DOHH2 (cell line): ENCODE results near the gene RASAL3.

Source experiments
- H3F3A ChIP-seq: fragments of 200-600 bp; sonication (generic), shearing (Covaris generic); 2 replicates; pipeline ENCODE4 v1.6.0; 2016; ENCODE audit warnings: antibody characterized with exemption, mild to moderate bottlenecking; ENCODE audit not compliant: control insufficient read depth, insufficient read depth
- H3K27ac ChIP-seq: fragments of 200-600 bp; sonication (generic); 2 replicates; pipeline ENCODE4 v1.5.1; 2014; ENCODE audit warnings: low read depth, mild to moderate bottlenecking, low read length, moderate library complexity
- H3K27me3 ChIP-seq: fragments of 200-600 bp; sonication (generic); 2 replicates; pipeline ENCODE4 v1.6.1; 2014; ENCODE audit warnings: mild to moderate bottlenecking, low read length, mixed read lengths; ENCODE audit not compliant: control insufficient read depth
- H3K36me3 ChIP-seq: fragments of 200-600 bp; sonication (generic); 2 replicates; pipeline ENCODE4 v1.6.1; 2014; ENCODE audit warnings: mild to moderate bottlenecking, low read length, moderate library complexity, mixed read lengths; ENCODE audit not compliant: control insufficient read depth
- H3K4me1 ChIP-seq: fragments of 200-600 bp; sonication (generic); 2 replicates; pipeline ENCODE4 v1.6.1; 2014; ENCODE audit warnings: mild to moderate bottlenecking, low read length, mixed read lengths; ENCODE audit not compliant: control insufficient read depth
- H3K4me2 ChIP-seq: fragments of 200-600 bp; sonication (generic); 2 replicates; pipeline ENCODE4 v1.6.0; 2014; ENCODE audit warnings: mild to moderate bottlenecking, low read length, moderate library complexity
- H3K4me3 ChIP-seq: fragments of 200-600 bp; sonication (generic); 2 replicates; pipeline ENCODE4 v1.5.1; 2014; ENCODE audit warnings: mild to moderate bottlenecking, low read length, mixed read lengths
- H3K79me2 ChIP-seq: fragments of 200-600 bp; sonication (generic); 2 replicates; pipeline ENCODE4 v1.6.1; 2014; ENCODE audit warnings: mild to moderate bottlenecking, low read length, mixed read lengths; ENCODE audit not compliant: control insufficient read depth
- H3K9me2 ChIP-seq: fragments of 200-600 bp; sonication (generic); replicated peaks from 2 replicates; pipeline ENCODE4 v1.6.1; 2014; ENCODE audit warnings: mild to moderate bottlenecking, low read length, mixed read lengths; ENCODE audit not compliant: control insufficient read depth
- H3K9me3 ChIP-seq: fragments of 200-600 bp; sonication (generic); 2 replicates; pipeline ENCODE4 v1.6.1; 2014; ENCODE audit warnings: antibody characterized with exemption, low read length, mixed read lengths; ENCODE audit not compliant: control insufficient read depth, insufficient read depth
- H4K20me1 ChIP-seq: fragments of 200-600 bp; sonication (generic); 2 replicates; pipeline ENCODE4 v1.6.0; 2014; ENCODE audit warnings: low read depth, mild to moderate bottlenecking, antibody characterized with exemption, low read length, moderate library complexity; ENCODE audit not compliant: control insufficient read depth, insufficient read depth
- CTCF ChIP-seq: fragments of 200-600 bp; sonication (generic); IDR thresholded peaks from one replicate; pipeline ENCODE4 v1.5.1; 2014; ENCODE audit warnings: antibody characterized with exemption, mild to moderate bottlenecking, low read depth, low read length; ENCODE audit not compliant: poor library complexity, severe bottlenecking
- EZH2phosphoT487 ChIP-seq: fragments of 200-600 bp; sonication (generic); IDR thresholded peaks from 2 replicates; pipeline ENCODE4 v1.6.1; 2017; ENCODE audit warnings: borderline replicate concordance, mild to moderate bottlenecking, antibody characterized with exemption, low read length, moderate library complexity, mixed read lengths

Gene RASAL3

GRCh38 chr19:15427350-15427700 is 37.0 kb downstream of the RASAL3 start:
- Histone ChIP-seq H3K9me2 (no peaks in the 10 kb centered on the region), H3K79me2 (peaks cover 41% of the 10 kb centered on the region), H3F3A (no peaks in the 10 kb centered on the region), H3K4me3 (no peak overlapping the region), H3K27me3 (no peaks in the 10 kb centered on the region), H3K36me3 (peaks cover 89% of the 10 kb centered on the region), H3K4me2 (no peak overlapping the region), H3K9me3 (no peaks in the 10 kb centered on the region), H3K27ac (no peak overlapping the region), H3K4me1 (peaks cover 15% of the 10 kb centered on the region), H4K20me1 (peaks cover 9% of the 10 kb centered on the region)
- TF ChIP-seq CTCF (no peak), EZH2phosphoT487 (no peak)

GRCh38 chr19:15426485-15427349 is 37.6 kb downstream of the RASAL3 start:
- Histone ChIP-seq H3K79me2 (peaks cover 35% of the 10 kb centered on the region), H3K27ac (no peak overlapping the region), H3F3A (no peaks in the 10 kb centered on the region), H3K4me3 (no peak overlapping the region), H3K9me3 (no peaks in the 10 kb centered on the region), H3K4me1 (peaks cover 15% of the 10 kb centered on the region), H3K9me2 (no peaks in the 10 kb centered on the region), H3K36me3 (peaks cover 85% of the 10 kb centered on the region), H3K27me3 (no peaks in the 10 kb centered on the region), H3K4me2 (no peak overlapping the region), H4K20me1 (peaks cover 7% of the 10 kb centered on the region)
- TF ChIP-seq CTCF = no peak
- no peak for TF ChIP-seq EZH2phosphoT487

GRCh38 chr19:15425321-15425950 is 38.9 kb downstream of the RASAL3 start:
- TF ChIP-seq EZH2phosphoT487 = no peak
- TF ChIP-seq CTCF = no peak
- Histone ChIP-seq H4K20me1 (0 out of 2 replicates have a peak, but pooled peaks cover 2% of the 10 kb centered on the region), H3K36me3 (peaks cover 78% of the 10 kb centered on the region), H3K27me3 (no peaks in the 10 kb centered on the region), H3K9me2 (no peaks in the 10 kb centered on the region), H3F3A (peaks cover 2% of the 10 kb centered on the region; the same call in 1 of the 2 replicates), H3K4me2 (no peak overlapping the region), H3K9me3 (no peaks in the 10 kb centered on the region), H3K4me3 (no peak overlapping the region), H3K79me2 (peaks cover 23% of the 10 kb centered on the region), H3K27ac (no peak overlapping the region), H3K4me1 (peaks cover 2% of the 10 kb centered on the region; the same call in 1 of the 2 replicates)
